ENCODE measurements around the gene TDP1.

Gene TDP1

GRCh38 chr14:89955745-89956660 is at the start of gene TDP1:
Gene TDP1, plus strand, starts transcription at chr14:89955927. Its CDS starts 7,188 bp downstream, at chr14:89963115.
- DNase-seq (ENCODE audit: low read depth), result peak; percentile 98
- TF ChIP-seq CTCF (IDR thresholded peaks at IDR 0.05; ENCODE audit: insufficient read depth, low read depth, low read length, missing control alignments), result peak; percentile 12
- peak within 1 kb of the TSS; percentile 88 for H3K4me3 ChIP-seq (ENCODE audit: low read depth, low read length)

DNA sequence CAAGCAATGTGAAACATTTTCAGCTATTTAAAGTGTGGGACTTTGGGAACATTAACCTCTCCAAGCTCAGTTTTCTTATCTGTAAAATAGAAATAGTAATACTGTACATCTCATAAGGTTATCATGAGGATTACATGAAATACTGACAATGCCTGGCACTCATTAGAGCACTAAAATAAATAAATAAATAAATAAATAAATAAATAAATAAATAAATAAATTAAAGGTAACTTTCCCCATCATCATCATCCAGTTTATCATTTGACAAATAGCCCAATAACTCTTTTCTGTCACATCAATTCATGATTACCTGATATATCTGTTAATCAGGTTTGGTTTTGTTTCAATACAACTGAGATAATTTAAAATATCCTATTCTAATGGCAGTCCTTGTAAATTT is 49.7 kb upstream of the TDP1 start:
- no peak overlapping the region for H3K4me3 ChIP-seq (ENCODE audit: low read depth, low read length)
- TF ChIP-seq CTCF (IDR thresholded peaks at IDR 0.05; ENCODE audit: insufficient read depth, low read depth, low read length, missing control alignments), result no peak
- no peak for DNase-seq (ENCODE audit: low read depth)

DNA sequence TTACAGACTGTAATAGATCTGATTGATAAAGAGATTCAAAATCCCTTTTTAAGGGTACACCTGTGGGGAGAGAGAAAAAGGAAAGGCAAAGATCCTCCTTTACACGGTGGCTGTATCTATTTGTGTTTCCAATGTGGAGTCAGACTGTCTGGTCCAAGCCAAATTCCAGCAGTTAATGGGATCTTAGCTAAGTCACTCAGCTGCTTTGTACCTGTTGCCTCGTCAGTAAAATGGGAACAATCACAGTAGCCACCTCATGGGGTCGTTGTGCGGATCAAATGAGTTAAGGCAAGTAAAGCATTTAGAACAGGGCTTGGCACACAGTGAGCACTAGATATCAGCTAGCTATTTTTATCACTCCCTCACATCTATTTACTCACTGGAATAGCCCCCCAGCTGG is 48.1 kb upstream of the TDP1 start:
- TF ChIP-seq CTCF (IDR thresholded peaks at IDR 0.05; ENCODE audit: insufficient read depth, low read depth, low read length, missing control alignments), result no peak
- DNase-seq (ENCODE audit: low read depth), result no peak

GRCh38 chr14:89908712-89909450 is 46.8 kb upstream of the TDP1 start:
- TF ChIP-seq CTCF (IDR thresholded peaks at IDR 0.05; ENCODE audit: insufficient read depth, low read depth, low read length, missing control alignments), result no peak
- no peak for DNase-seq (ENCODE audit: low read depth)
- H3K4me3 ChIP-seq (ENCODE audit: low read depth, low read length), result no peak overlapping the region

More for the DNA sequence above, 48.1 kb upstream of the TDP1 start:
- no peak overlapping the region for H3K4me3 ChIP-seq (ENCODE audit: low read depth, low read length)

DNA sequence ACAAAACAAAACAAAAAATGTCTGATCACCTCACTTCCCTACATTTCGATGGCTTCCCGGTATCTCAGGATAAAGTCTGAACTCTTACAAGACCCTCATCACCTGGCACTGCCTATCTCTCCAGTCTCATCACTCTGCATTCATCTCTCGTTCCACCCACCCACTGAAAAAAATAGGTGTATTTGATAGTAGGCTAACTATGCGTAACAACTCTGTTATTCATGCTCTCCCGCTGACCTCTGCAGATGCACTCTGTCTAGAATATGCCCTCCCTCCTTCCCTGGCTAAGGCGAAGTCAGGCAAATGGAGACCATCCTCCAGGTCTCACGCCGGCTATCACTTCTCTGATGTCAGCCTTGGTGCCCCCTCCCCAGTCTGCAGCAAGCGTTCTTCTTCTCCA is 46.1 kb upstream of the TDP1 start:
- no peak for TF ChIP-seq CTCF (IDR thresholded peaks at IDR 0.05; ENCODE audit: insufficient read depth, low read depth, low read length, missing control alignments)
- no peak overlapping the region for H3K4me3 ChIP-seq (ENCODE audit: low read depth, low read length)
- no peak for DNase-seq (ENCODE audit: low read depth)

DNA sequence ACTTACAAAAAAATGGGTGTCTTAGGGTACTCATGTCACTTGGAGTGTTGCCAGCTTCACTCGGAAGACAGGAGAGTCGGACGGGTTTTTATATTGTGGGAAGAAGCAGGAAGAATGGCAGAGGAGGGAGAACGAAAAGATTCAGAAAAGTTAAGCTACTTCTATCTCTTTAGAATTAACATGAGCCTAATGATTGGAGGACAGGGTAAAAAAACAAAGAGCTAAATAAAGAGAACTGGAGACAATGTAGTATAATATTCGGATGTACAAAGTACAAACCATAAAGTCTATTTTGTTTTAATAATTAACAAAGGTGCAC is 45.1 kb upstream of the TDP1 start:
- no peak for TF ChIP-seq CTCF (IDR thresholded peaks at IDR 0.05; ENCODE audit: insufficient read depth, low read depth, low read length, missing control alignments)
- H3K4me3 ChIP-seq (ENCODE audit: low read depth, low read length), result no peak overlapping the region
- no peak for DNase-seq (ENCODE audit: low read depth)
